CD4-positive, CD25-positive, alpha-beta regulatory T cell (primary cell): Measurements from ENCODE around the gene STXBP6. TPM values are rescaled to one million over a fixed set of nuclear protein-coding genes. Genes with fewer than 3 reads are reported as not detected.

Experiments used
- ATAC-seq, 2 donors: fragments of 150-1000 bp; cut with Tn5 transposase; one replicate each; pipeline ENCODE4 v1.10.0; 2021; ENCODE audit warnings: low read depth in 2 of 2, moderate number of reproducible peaks in 2 of 2, moderate library complexity in 1 of 2
- DNase-seq, 3 donors: peaks; one replicate each; pipeline versions ENCODE4 v3.0.0 to v3.0.0-alpha.2; 2012 to 2022; ENCODE audit warnings: mixed read lengths in 1 of 3
- H3K27ac ChIP-seq: one replicate; pipeline ENCODE4 v1.7.0; 2013; ENCODE audit warnings: mild to moderate bottlenecking, low read length; ENCODE audit not compliant: insufficient read depth, poor library complexity, severe bottlenecking
- H3K27me3 ChIP-seq: one replicate; pipeline ENCODE4 v1.7.0; 2013; ENCODE audit warnings: low read length; ENCODE audit not compliant: control insufficient read depth, insufficient read depth
- H3K36me3 ChIP-seq: one replicate; pipeline ENCODE4 v1.7.0; 2013; ENCODE audit warnings: mild to moderate bottlenecking, low read length, moderate library complexity; ENCODE audit not compliant: control insufficient read depth, insufficient read depth
- H3K4me1 ChIP-seq: 2 replicates; pipeline ENCODE4 v1.7.0; 2013; ENCODE audit warnings: mild to moderate bottlenecking, low read length; ENCODE audit not compliant: insufficient read depth, control insufficient read depth, poor library complexity, severe bottlenecking
- H3K4me3 ChIP-seq: one replicate; pipeline ENCODE4 v1.7.0; 2013; ENCODE audit warnings: low read depth, mild to moderate bottlenecking, low read length, moderate library complexity
- H3K9me3 ChIP-seq, 2 experiments: 1 replicate in 1 of 2; 2 replicates in 1 of 2; pipeline ENCODE4 v1.7.0; 2013; ENCODE audit warnings: low read length in 2 of 2, mild to moderate bottlenecking in 1 of 2, moderate library complexity in 1 of 2; ENCODE audit not compliant: control insufficient read depth in 2 of 2
- H3K27ac Mint-ChIP-seq, 3 donors: one replicate each; pipeline ENCODE4 v1.8.0; 2020 to 2022; ENCODE audit warnings: mild to moderate bottlenecking in 3 of 3, mixed read lengths in 3 of 3, moderate library complexity in 2 of 3
- H3K27me3 Mint-ChIP-seq: one replicate; pipeline ENCODE4 v1.8.0; 2022; ENCODE audit warnings: mild to moderate bottlenecking, mixed read lengths
- H3K36me3 Mint-ChIP-seq: one replicate; pipeline ENCODE4 v1.8.0; 2020; ENCODE audit warnings: mixed read lengths
- H3K4me1 Mint-ChIP-seq, 4 donors: one replicate each; pipeline ENCODE4 v1.8.0; 2020 to 2022; ENCODE audit warnings: mixed read lengths in 4 of 4, mild to moderate bottlenecking in 1 of 4
- H3K4me3 Mint-ChIP-seq, 4 donors: one replicate each; pipeline ENCODE4 v1.8.0; 2020 to 2022; ENCODE audit warnings: mild to moderate bottlenecking in 4 of 4, mixed read lengths in 4 of 4, moderate library complexity in 3 of 4
- H3K9me3 Mint-ChIP-seq, 7 donors: one replicate each; pipeline ENCODE4 v1.8.0; 2020 to 2022; ENCODE audit warnings: mixed read lengths in 7 of 7, mild to moderate bottlenecking in 3 of 7, moderate library complexity in 2 of 7
- polyA plus RNA-seq, 4 donors: library from polyadenylated mRNA; unstranded; fragments of 300-500 nt; fragmentation: Illumina TruSeq; gene quantifications; one replicate each; pipeline ENCODE4 v1.2.3, GENCODE V29; 2021
- total RNA-seq: library from RNA; stranded (reverse); gene quantifications from one replicate; pipeline ENCODE4 v1.2.3, GENCODE V29; 2022

Gene STXBP6
- total and polyA plus RNA-seq, 5 donors from 2014 or later = not detected

DNA sequence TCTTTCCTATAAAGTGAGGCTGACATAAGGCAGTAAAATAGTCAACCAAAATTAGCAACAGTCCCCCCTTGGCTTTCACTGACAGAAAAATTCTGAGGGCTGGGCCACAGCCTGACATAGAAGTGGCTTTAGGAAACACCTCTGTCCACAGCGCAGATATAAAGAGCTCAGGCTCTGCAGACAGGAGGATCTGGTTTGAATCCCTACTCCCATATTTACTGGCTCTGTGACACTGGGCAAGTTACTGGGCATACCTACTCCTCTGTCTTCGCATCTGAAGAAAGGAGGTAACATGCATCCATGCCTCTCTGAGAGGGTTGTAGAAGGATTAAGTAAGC, 95.3 kb downstream of the STXBP6 start:
- ATAC-seq (no peak), DNase-seq (no peak)
- no peak overlapping the region for H3K27ac Mint-ChIP-seq
- no peaks in the 10 kb centered on the region for H3K36me3 ChIP-seq
- no peaks in the 10 kb centered on the region for H3K4me1 Mint-ChIP-seq
- no peaks in the 10 kb centered on the region for H3K27me3 Mint-ChIP-seq
- H3K27ac ChIP-seq = no peak overlapping the region
- H3K9me3 Mint-ChIP-seq = peaks cover 0 to 2% (median 0%) of the 10 kb centered on the region in 7 donors
- H3K4me3 Mint-ChIP-seq = no peak overlapping the region
- no peaks in the 10 kb centered on the region for H3K36me3 Mint-ChIP-seq
- no peaks in the 10 kb centered on the region for H3K27me3 ChIP-seq
- no peaks in the 10 kb centered on the region for H3K4me1 ChIP-seq
- no peaks in the 10 kb centered on the region for H3K9me3 ChIP-seq
- no peak overlapping the region for H3K4me3 ChIP-seq

DNA sequence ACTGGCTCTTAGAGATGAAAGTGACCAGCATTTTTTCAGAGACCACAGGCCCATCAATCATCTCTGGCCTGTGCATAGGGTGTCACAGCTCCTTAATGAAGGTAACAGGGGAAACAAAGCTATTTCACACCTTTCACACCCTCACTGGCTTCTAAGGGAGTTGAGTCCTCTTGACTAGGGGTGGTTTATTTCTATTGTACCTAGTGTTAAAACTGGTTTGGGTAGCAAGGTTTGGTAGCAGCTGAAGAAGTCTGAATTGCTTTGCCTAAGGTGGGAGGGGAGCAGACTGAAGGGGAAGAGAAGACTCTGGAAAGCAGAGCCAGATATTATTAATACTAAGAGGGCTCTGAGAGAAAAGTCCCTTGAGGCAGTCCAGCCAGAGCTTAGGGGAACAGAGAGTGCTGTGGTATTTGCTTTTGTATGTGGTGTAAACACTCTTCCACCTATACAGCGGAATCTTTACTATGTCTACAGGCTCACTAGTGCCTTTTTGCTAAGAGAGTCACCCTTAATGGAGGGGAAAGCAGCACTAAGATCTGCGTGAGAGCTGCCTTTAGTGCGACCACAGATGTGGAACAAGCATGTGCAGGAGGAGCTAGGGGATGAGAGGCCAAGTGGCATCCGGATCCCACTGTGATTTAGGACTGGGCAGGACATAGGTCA, 95.8 kb downstream of the STXBP6 start:
- ATAC-seq (no peak), DNase-seq (no peak)
- H3K27me3 ChIP-seq = no peaks in the 10 kb centered on the region
- no peaks in the 10 kb centered on the region for H3K4me1 Mint-ChIP-seq
- no peaks in the 10 kb centered on the region for H3K36me3 Mint-ChIP-seq
- H3K36me3 ChIP-seq = no peaks in the 10 kb centered on the region
- H3K27ac ChIP-seq = no peak overlapping the region
- no peak overlapping the region for H3K4me3 ChIP-seq
- H3K9me3 ChIP-seq = no peaks in the 10 kb centered on the region
- no peak overlapping the region for H3K27ac Mint-ChIP-seq
- peaks cover 0 to 2% (median 0%) of the 10 kb centered on the region in 7 donors for H3K9me3 Mint-ChIP-seq
- no peaks in the 10 kb centered on the region for H3K4me1 ChIP-seq
- H3K4me3 Mint-ChIP-seq = no peak overlapping the region
- no peaks in the 10 kb centered on the region for H3K27me3 Mint-ChIP-seq

DNA sequence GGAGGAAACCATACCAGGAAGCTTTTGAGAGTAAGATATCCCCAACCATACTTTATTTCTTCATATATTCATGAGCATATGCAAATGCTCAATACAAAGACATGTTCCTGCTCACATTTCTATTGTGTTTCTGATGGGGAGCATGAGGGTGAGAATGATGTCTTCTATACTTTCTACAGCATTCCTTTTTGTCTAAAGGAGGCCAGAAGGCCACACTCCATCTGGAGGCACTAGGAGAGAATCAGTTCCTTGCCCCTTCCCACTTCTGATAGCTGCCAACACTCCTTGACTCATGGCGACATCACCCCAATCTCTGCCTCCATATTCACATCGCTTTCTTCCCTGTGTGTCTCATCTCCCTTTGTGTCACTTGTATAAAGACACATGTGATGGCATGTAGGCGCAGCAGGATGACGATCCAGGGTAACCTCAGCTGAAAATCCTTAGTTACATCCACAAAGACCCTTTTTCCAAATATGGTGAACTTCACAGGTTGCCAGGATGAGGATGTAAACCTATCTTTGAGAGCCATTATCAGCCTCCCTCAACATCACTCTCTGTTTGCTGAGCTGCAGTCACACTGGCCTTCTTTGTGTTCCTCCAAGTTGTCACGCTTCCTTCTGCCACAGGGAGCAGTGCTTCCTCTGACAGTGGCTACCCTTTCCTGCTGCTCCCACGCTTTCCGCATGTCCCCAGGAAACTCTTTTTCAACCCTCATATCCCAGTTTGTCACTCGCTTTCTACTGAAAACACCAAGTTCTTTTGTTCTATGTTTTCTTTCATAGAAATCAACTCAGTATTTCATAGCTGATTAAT, 96.9 kb downstream of the STXBP6 start:
- H3K9me3 Mint-ChIP-seq = peaks cover 0 to 2% (median 0%) of the 10 kb centered on the region in 7 donors
- H3K36me3 ChIP-seq = no peaks in the 10 kb centered on the region
- H3K4me3 Mint-ChIP-seq = no peak overlapping the region
- no peaks in the 10 kb centered on the region for H3K4me1 Mint-ChIP-seq
- no peaks in the 10 kb centered on the region for H3K4me1 ChIP-seq
- H3K27ac ChIP-seq = no peak overlapping the region
- H3K27me3 ChIP-seq = no peaks in the 10 kb centered on the region
- no peaks in the 10 kb centered on the region for H3K9me3 ChIP-seq
- no peak overlapping the region for H3K4me3 ChIP-seq
- H3K27ac Mint-ChIP-seq = no peak overlapping the region
- H3K36me3 Mint-ChIP-seq = no peaks in the 10 kb centered on the region
- ATAC-seq (no peak), DNase-seq (no peak)
- no peaks in the 10 kb centered on the region for H3K27me3 Mint-ChIP-seq

DNA sequence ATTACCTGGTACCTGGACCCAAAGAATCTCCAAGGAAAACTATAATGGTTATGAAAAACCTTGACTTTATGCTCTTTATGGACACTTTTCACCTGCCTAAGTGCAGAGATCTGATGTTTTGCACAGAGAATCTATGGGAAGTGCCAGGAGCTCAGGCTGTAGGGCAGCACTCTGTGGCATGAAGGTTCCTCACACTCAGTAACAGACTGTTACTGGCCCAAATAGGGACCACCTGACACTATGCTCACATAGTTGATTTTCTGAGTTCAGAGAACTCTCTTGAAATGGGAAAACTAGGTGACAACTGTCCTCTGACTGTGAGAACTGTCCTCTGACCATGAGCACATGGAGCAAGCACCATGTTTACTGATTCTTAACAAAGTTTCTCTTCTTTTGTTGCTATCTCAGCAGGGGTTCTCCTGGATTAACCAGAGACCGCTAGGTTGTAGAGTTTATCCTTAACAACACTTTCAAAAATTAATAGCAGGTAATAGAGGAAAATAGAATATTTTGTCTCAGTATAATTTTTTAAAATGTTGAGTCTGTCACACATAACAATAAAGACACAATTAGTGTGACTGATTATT, 101.6 kb downstream of the STXBP6 start:
- Mint-ChIP-seq H3K27ac (no peak overlapping the region), H3K9me3 (peaks cover 0 to 3% (median 0%) of the 10 kb centered on the region in 7 donors), H3K36me3 (no peaks in the 10 kb centered on the region), H3K4me1 (no peaks in the 10 kb centered on the region), H3K4me3 (no peak overlapping the region), H3K27me3 (no peaks in the 10 kb centered on the region)
- H3K9me3 ChIP-seq = no peaks in the 10 kb centered on the region
- H3K27ac ChIP-seq = no peak overlapping the region
- no peaks in the 10 kb centered on the region for H3K27me3 ChIP-seq
- DNase-seq = no peak
- no peaks in the 10 kb centered on the region for H3K4me1 ChIP-seq
- no peak for ATAC-seq
- no peaks in the 10 kb centered on the region for H3K36me3 ChIP-seq
- H3K4me3 ChIP-seq = no peak overlapping the region

DNA sequence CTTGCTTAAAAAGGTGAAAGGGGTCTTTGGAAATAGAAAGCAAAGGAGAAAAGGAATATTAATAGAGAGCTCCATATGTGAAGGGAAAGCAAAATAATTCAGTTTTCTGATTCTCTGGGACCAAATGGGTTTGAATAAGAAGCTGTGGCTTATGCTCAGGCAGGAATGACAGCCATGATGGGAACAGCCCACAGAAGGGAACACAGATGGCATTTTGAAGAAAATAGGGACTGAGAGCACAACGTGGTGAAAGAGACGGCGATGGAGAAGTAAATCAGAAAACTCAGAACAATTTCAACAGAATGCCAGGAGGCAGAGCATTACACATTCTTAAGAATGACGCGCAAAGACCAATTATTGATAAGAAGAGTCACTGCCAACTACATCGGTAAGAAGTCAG, 102.8 kb downstream of the STXBP6 start:
- no peaks in the 10 kb centered on the region for H3K9me3 ChIP-seq
- H3K27ac ChIP-seq = no peak overlapping the region
- Mint-ChIP-seq H3K9me3 (peaks cover 0 to 3% (median 0%) of the 10 kb centered on the region in 7 donors), H3K4me1 (no peaks in the 10 kb centered on the region), H3K4me3 (no peak overlapping the region), H3K27me3 (no peaks in the 10 kb centered on the region), H3K36me3 (no peaks in the 10 kb centered on the region), H3K27ac (no peak overlapping the region)
- H3K36me3 ChIP-seq = no peaks in the 10 kb centered on the region
- H3K27me3 ChIP-seq = no peaks in the 10 kb centered on the region
- H3K4me3 ChIP-seq = no peak overlapping the region
- no peaks in the 10 kb centered on the region for H3K4me1 ChIP-seq
- DNase-seq = no peak
- ATAC-seq = no peak

DNA sequence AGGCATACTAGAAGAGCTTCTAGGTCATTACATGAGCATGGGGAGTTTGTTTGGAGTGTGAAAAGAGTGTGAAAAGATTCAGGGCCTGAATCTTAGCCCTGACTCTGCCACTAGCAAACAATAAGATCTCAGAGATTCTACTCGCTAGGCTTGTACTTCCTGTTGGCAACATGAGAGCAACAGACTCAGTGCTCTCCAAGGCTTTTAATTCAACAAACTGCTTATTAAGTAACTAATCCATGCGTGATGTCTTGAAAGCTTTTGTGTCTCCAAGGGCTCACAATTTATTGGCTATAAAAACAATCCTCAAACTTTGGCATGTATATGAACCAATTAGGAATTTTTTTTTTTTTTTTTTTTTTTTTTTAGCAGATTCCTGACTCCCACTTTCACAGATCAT, 105.1 kb downstream of the STXBP6 start:
- Histone ChIP-seq H3K4me3 (no peak overlapping the region), H3K27ac (no peak overlapping the region), H3K9me3 (no peaks in the 10 kb centered on the region), H3K4me1 (no peaks in the 10 kb centered on the region), H3K36me3 (no peaks in the 10 kb centered on the region), H3K27me3 (no peaks in the 10 kb centered on the region)
- H3K36me3 Mint-ChIP-seq = no peaks in the 10 kb centered on the region
- H3K4me1 Mint-ChIP-seq = no peaks in the 10 kb centered on the region
- H3K27me3 Mint-ChIP-seq = no peaks in the 10 kb centered on the region
- no peak overlapping the region for H3K27ac Mint-ChIP-seq
- DNase-seq (no peak), ATAC-seq (no peak)
- peaks cover 0 to 5% (median 0%) of the 10 kb centered on the region in 7 donors for H3K9me3 Mint-ChIP-seq
- no peak overlapping the region for H3K4me3 Mint-ChIP-seq

DNA sequence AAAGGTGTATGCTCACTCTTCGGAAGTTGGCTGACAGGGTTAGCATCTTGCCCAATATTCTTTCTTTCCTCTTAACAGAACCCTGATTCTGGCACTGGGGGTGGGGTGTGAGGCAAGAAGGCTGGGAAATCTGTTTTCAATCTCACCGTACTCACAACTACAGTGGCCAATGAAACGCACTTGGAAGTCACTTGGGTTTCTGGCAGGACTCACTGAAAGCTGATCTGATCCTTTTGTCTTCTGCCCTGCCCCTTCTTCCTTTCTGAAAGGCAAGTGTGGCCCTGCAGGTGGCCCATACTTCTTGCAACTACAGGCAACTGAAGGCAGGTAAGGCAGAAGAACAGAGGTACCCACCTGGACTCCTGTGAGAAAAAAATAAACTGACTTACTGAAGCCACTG, 106.9 kb downstream of the STXBP6 start:
- H3K27me3 ChIP-seq = no peaks in the 10 kb centered on the region
- peaks cover 0 to 5% (median 0%) of the 10 kb centered on the region in 7 donors for H3K9me3 Mint-ChIP-seq
- ATAC-seq (no peak), DNase-seq (no peak)
- no peak overlapping the region for H3K4me3 ChIP-seq
- H3K27ac ChIP-seq = no peak overlapping the region
- H3K4me1 ChIP-seq = no peaks in the 10 kb centered on the region
- H3K9me3 ChIP-seq = no peaks in the 10 kb centered on the region
- H3K4me3 Mint-ChIP-seq = no peak overlapping the region
- no peaks in the 10 kb centered on the region for H3K4me1 Mint-ChIP-seq
- H3K36me3 Mint-ChIP-seq = no peaks in the 10 kb centered on the region
- no peak overlapping the region for H3K27ac Mint-ChIP-seq
- no peaks in the 10 kb centered on the region for H3K36me3 ChIP-seq
- no peaks in the 10 kb centered on the region for H3K27me3 Mint-ChIP-seq
